GM23338 (cell line): Measurements from ENCODE around the gene PDSS2. TPM values are rescaled to one million over a fixed set of nuclear protein-coding genes. Genes with fewer than 3 reads are reported as not detected.
A peak's percentile ranks its signal among the peaks of the same experiment; 100 is the strongest.

Experiments used
- ATAC-seq: fragments of 200-7000 bp; cut with Tn5 transposase; 3 replicates; pipeline ENCODE4 v1.9.1; 2020
- DNase-seq: peaks from one replicate; pipeline ENCODE4 v3.0.0-alpha.2; 2015; ENCODE audit warnings: low spot score
- H2AFZ ChIP-seq: fragments of 200-600 bp; sonication (generic); 2 replicates; pipeline ENCODE4 v1.8.0; 2016; ENCODE audit warnings: antibody characterized with exemption, mild to moderate bottlenecking, moderate library complexity
- H3F3A ChIP-seq: fragments of 200-600 bp; sonication (generic); replicated peaks from 2 replicates; pipeline ENCODE4 v1.8.0; 2017; ENCODE audit warnings: antibody characterized with exemption, mixed run types, low read depth
- H3K27ac ChIP-seq: fragments of 200-600 bp; sonication (generic); 2 replicates; pipeline ENCODE4 v1.6.1; 2016; ENCODE audit warnings: low read depth
- H3K27me3 ChIP-seq: fragments of 200-600 bp; sonication (generic); 2 replicates; pipeline ENCODE4 v1.8.0; 2016; ENCODE audit warnings: mild to moderate bottlenecking, mixed run types, moderate library complexity; ENCODE audit not compliant: insufficient read depth
- H3K36me3 ChIP-seq: fragments of 200-600 bp; sonication (generic); 2 replicates; pipeline ENCODE4 v1.8.0; 2016; ENCODE audit warnings: mild to moderate bottlenecking; ENCODE audit not compliant: insufficient read depth
- H3K4me1 ChIP-seq: fragments of 200-600 bp; sonication (generic); 2 replicates; pipeline ENCODE4 v1.8.0; 2016; ENCODE audit warnings: mild to moderate bottlenecking, moderate library complexity; ENCODE audit not compliant: insufficient read depth
- H3K4me2 ChIP-seq: fragments of 200-600 bp; sonication (generic); 2 replicates; pipeline ENCODE4 v1.7.1; 2017; ENCODE audit warnings: mixed run types
- H3K4me3 ChIP-seq: fragments of 200-600 bp; sonication (generic); 2 replicates; pipeline ENCODE4 v1.6.1; 2016; ENCODE audit warnings: mixed run types
- H3K79me2 ChIP-seq: fragments of 200-600 bp; sonication (generic); replicated peaks from 2 replicates; pipeline ENCODE4 v1.8.0; 2017; ENCODE audit warnings: mild to moderate bottlenecking; ENCODE audit not compliant: insufficient read depth
- H3K9me2 ChIP-seq: fragments of 200-600 bp; sonication (generic); 2 replicates; pipeline ENCODE4 v1.8.0; 2017; ENCODE audit not compliant: insufficient read depth
- H4K20me1 ChIP-seq: fragments of 200-600 bp; sonication (generic); replicated peaks from 2 replicates; pipeline ENCODE4 v1.8.0; 2017; ENCODE audit warnings: mild to moderate bottlenecking; ENCODE audit not compliant: insufficient read depth
- H3K27ac Mint-ChIP-seq: 2 replicates; pipeline ENCODE4 v1.8.0; 2020; ENCODE audit warnings: inconsistent platforms, mild to moderate bottlenecking, moderate library complexity, mixed read lengths
- H3K27me3 Mint-ChIP-seq: 3 replicates; pipeline ENCODE4 v1.8.0; 2022; ENCODE audit warnings: low read depth, mild to moderate bottlenecking, moderate library complexity, mixed read lengths, inconsistent platforms; ENCODE audit not compliant: insufficient read depth, poor library complexity
- H3K36me3 Mint-ChIP-seq: 3 replicates; pipeline ENCODE4 v1.8.0; 2021; ENCODE audit warnings: low read depth, mild to moderate bottlenecking, inconsistent platforms, moderate library complexity, mixed read lengths
- H3K4me1 Mint-ChIP-seq: 3 replicates; pipeline ENCODE4 v1.8.0; 2020; ENCODE audit warnings: mild to moderate bottlenecking, inconsistent platforms, mixed read lengths
- H3K4me3 Mint-ChIP-seq: 3 replicates; pipeline ENCODE4 v1.8.0; 2021; ENCODE audit warnings: moderate library complexity, mild to moderate bottlenecking, inconsistent platforms, mixed read lengths
- H3K9me3 Mint-ChIP-seq: 3 replicates; pipeline ENCODE4 v1.8.0; 2020; ENCODE audit warnings: moderate library complexity, mild to moderate bottlenecking, inconsistent platforms, mixed read lengths
- CREB1 ChIP-seq: fragments of 250-450 bp; sonication (Bioruptor Pico); IDR thresholded peaks from 2 replicates; pipeline ENCODE4 v1.5.0; 2020; ENCODE audit warnings: low read depth, mild to moderate bottlenecking, moderate library complexity
- CTCF ChIP-seq, 2 experiments: fragments of 200-600 bp in 1 of 2; sonication (generic) in 1 of 2; conservative IDR thresholded peaks; 2 replicates each; pipeline versions ENCODE4 v1.5.1 to v1.6.1; 2016 to 2017; ENCODE audit warnings: antibody characterized with exemption in 2 of 2, low read depth in 2 of 2, mild to moderate bottlenecking in 2 of 2, moderate library complexity in 1 of 2
- EZH2phosphoT487 ChIP-seq: fragments of 200-600 bp; sonication (generic); IDR thresholded peaks from one replicate; pipeline ENCODE4 v1.8.1; 2018; ENCODE audit warnings: antibody characterized with exemption; ENCODE audit not compliant: unreplicated experiment
- JUNB ChIP-seq: IDR thresholded peaks from one replicate; pipeline ENCODE4 v1.6.1; 2016; ENCODE audit warnings: antibody characterized with exemption; ENCODE audit not compliant: unreplicated experiment
- ZNF114 ChIP-seq: fragments of 250-450 bp; sonication (Bioruptor Pico); IDR thresholded peaks from 2 replicates; pipeline ENCODE4 v1.5.0; 2020; ENCODE audit warnings: mild to moderate bottlenecking, moderate library complexity
- ZNF331 ChIP-seq: fragments of 250-450 bp; sonication (Bioruptor Pico); IDR thresholded peaks from 2 replicates; pipeline ENCODE4 v1.5.0; 2020; ENCODE audit warnings: low read depth, mild to moderate bottlenecking, moderate library complexity
- polyA plus RNA-seq: library from polyadenylated mRNA; unstranded; fragments of >200 nt; fragmentation: Nextera tagmentation; extraction: Ambion mirVana; gene quantifications from 2 replicates; pipeline ENCODE4 v1.2.1, GENCODE V29; 2016
- total RNA-seq: library from RNA; depleted of rRNA; stranded (reverse); fragments of >200 nt; shearing (Covaris generic); gene quantifications from 2 replicates; pipeline ENCODE4 v1.2.3, GENCODE V29; 2014
- TF ChIP-seq, protein P1 (sequence below): fragments of 250-450 bp; sonication (Bioruptor Pico); IDR thresholded peaks from 2 replicates; pipeline ENCODE4 v1.5.0; 2020; ENCODE audit warnings: mild to moderate bottlenecking, moderate library complexity
- TF ChIP-seq, protein P2 (sequence below): IDR thresholded peaks from one replicate; pipeline ENCODE4 v1.6.1; 2018; ENCODE audit warnings: antibody characterized with exemption; ENCODE audit not compliant: unreplicated experiment

Gene PDSS2
- total and polyA plus RNA-seq, 2 experiments from 2014 or later, result 7.3 to 16.7 TPM

DNA sequence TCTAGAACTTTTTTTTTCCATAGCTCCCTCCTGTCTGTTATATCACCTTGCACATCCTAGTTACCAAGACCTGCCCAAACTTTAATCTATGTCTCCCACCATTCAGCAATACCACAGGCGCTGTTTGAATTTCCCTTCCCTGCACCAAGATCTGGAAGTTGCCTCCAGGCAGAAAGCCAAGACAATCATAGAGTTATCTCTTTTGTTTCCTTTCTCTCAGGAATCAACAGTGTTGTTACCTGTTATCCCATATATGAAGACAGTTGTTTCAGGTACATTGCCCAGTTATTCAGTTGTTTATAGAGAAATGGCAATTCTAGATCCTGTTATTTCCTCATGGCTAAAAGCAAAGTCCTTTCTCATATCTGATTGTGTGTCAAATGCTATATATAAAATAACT, 63.2 kb downstream of the PDSS2 start:
- Histone ChIP-seq H3K36me3 (no peaks in the 10 kb centered on the region; the same call in 1 of the 2 replicates), H3K27me3 (no peaks in the 10 kb centered on the region), H3K4me1 (no peaks in the 10 kb centered on the region), H3K27ac (no peak overlapping the region), H3K9me2 (no peaks in the 10 kb centered on the region), H3K4me2 (no peak overlapping the region), H3K79me2 (peaks cover 8% of the 10 kb centered on the region; the same call in 1 of the 2 replicates), H4K20me1 (no peaks in the 10 kb centered on the region), H3F3A (no peaks in the 10 kb centered on the region), H3K4me3 (no peak overlapping the region), H2AFZ (no peak overlapping the region)
- Mint-ChIP-seq H3K4me1 (peaks cover 8% of the 10 kb centered on the region), H3K4me3 (no peak overlapping the region), H3K27me3 (no peaks in the 10 kb centered on the region), H3K36me3 (peaks cover 17% of the 10 kb centered on the region), H3K9me3 (peaks cover 5% of the 10 kb centered on the region; the same call in 1 of the 3 replicates), H3K27ac (no peak overlapping the region)
- ATAC-seq, result no peak
- no peak for DNase-seq
- no peak for TF ChIP-seq ZNF114 (CRISPR knock-in tag)
- no peak for TF ChIP-seq CTCF (conservative IDR thresholded peaks at IDR 0.05; ENCODE audit: low read depth in 2 of 2)
- no peak for TF ChIP-seq ZNF331
- no peak for TF ChIP-seq CREB1 (CRISPR knock-in tag)
- TF ChIP-seq EZH2phosphoT487, result no peak

- no peak overlapping the region for H3K4me3 Mint-ChIP-seq
- H3K4me1 Mint-ChIP-seq, result no peaks in the 10 kb centered on the region
- ATAC-seq, result no peak
- peaks cover 5% of the 10 kb centered on the region; the same call in 1 of the 3 replicates for H3K9me3 Mint-ChIP-seq
- no peaks in the 10 kb centered on the region for H3K27me3 ChIP-seq
- H3K36me3 ChIP-seq, result no peaks in the 10 kb centered on the region; the same call in 1 of the 2 replicates
- H3K27ac Mint-ChIP-seq, result no peak overlapping the region
- no peak overlapping the region for H3K27ac ChIP-seq
- H3F3A ChIP-seq, result no peaks in the 10 kb centered on the region
- H3K4me1 ChIP-seq, result no peaks in the 10 kb centered on the region
- no peak overlapping the region for H3K4me3 ChIP-seq
- no peak overlapping the region for H3K4me2 ChIP-seq
- peaks cover 16% of the 10 kb centered on the region for H3K36me3 Mint-ChIP-seq
- no peaks in the 10 kb centered on the region for H3K79me2 ChIP-seq
- H3K27me3 Mint-ChIP-seq, result no peaks in the 10 kb centered on the region
- no peak overlapping the region for H2AFZ ChIP-seq
- H4K20me1 ChIP-seq, result no peaks in the 10 kb centered on the region
- DNase-seq, result peak; percentile 25
- H3K9me2 ChIP-seq, result no peaks in the 10 kb centered on the region
- TF ChIP-seq, protein P1, sequence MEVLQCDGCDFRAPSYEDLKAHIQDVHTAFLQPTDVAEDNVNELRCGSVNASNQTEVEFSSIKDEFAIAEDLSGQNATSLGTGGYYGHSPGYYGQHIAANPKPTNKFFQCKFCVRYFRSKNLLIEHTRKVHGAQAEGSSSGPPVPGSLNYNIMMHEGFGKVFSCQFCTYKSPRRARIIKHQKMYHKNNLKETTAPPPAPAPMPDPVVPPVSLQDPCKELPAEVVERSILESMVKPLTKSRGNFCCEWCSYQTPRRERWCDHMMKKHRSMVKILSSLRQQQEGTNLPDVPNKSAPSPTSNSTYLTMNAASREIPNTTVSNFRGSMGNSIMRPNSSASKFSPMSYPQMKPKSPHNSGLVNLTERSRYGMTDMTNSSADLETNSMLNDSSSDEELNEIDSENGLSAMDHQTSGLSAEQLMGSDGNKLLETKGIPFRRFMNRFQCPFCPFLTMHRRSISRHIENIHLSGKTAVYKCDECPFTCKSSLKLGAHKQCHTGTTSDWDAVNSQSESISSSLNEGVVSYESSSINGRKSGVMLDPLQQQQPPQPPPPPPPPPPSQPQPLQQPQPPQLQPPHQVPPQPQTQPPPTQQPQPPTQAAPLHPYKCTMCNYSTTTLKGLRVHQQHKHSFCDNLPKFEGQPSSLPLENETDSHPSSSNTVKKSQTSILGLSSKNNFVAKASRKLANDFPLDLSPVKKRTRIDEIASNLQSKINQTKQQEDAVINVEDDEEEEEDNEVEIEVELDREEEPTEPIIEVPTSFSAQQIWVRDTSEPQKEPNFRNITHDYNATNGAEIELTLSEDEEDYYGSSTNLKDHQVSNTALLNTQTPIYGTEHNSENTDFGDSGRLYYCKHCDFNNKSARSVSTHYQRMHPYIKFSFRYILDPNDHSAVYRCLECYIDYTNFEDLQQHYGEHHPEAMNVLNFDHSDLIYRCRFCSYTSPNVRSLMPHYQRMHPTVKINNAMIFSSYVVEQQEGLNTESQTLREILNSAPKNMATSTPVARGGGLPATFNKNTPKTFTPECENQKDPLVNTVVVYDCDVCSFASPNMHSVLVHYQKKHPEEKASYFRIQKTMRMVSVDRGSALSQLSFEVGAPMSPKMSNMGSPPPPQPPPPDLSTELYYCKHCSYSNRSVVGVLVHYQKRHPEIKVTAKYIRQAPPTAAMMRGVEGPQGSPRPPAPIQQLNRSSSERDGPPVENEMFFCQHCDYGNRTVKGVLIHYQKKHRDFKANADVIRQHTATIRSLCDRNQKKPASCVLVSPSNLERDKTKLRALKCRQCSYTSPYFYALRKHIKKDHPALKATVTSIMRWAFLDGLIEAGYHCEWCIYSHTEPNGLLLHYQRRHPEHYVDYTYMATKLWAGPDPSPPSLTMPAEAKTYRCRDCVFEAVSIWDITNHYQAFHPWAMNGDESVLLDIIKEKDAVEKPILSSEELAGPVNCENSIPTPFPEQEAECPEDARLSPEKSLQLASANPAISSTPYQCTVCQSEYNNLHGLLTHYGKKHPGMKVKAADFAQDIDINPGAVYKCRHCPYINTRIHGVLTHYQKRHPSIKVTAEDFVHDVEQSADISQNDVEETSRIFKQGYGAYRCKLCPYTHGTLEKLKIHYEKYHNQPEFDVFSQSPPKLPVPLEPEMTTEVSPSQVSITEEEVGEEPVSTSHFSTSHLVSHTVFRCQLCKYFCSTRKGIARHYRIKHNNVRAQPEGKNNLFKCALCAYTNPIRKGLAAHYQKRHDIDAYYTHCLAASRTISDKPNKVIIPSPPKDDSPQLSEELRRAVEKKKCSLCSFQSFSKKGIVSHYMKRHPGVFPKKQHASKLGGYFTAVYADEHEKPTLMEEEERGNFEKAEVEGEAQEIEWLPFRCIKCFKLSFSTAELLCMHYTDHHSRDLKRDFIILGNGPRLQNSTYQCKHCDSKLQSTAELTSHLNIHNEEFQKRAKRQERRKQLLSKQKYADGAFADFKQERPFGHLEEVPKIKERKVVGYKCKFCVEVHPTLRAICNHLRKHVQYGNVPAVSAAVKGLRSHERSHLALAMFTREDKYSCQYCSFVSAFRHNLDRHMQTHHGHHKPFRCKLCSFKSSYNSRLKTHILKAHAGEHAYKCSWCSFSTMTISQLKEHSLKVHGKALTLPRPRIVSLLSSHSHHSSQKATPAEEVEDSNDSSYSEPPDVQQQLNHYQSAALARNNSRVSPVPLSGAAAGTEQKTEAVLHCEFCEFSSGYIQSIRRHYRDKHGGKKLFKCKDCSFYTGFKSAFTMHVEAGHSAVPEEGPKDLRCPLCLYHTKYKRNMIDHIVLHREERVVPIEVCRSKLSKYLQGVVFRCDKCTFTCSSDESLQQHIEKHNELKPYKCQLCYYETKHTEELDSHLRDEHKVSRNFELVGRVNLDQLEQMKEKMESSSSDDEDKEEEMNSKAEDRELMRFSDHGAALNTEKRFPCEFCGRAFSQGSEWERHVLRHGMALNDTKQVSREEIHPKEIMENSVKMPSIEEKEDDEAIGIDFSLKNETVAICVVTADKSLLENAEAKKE (CRISPR knock-in tag), result no peak
- TF ChIP-seq CTCF (conservative IDR thresholded peaks at IDR 0.05; ENCODE audit: low read depth in 2 of 2), result no peak
- TF ChIP-seq, protein P2, sequence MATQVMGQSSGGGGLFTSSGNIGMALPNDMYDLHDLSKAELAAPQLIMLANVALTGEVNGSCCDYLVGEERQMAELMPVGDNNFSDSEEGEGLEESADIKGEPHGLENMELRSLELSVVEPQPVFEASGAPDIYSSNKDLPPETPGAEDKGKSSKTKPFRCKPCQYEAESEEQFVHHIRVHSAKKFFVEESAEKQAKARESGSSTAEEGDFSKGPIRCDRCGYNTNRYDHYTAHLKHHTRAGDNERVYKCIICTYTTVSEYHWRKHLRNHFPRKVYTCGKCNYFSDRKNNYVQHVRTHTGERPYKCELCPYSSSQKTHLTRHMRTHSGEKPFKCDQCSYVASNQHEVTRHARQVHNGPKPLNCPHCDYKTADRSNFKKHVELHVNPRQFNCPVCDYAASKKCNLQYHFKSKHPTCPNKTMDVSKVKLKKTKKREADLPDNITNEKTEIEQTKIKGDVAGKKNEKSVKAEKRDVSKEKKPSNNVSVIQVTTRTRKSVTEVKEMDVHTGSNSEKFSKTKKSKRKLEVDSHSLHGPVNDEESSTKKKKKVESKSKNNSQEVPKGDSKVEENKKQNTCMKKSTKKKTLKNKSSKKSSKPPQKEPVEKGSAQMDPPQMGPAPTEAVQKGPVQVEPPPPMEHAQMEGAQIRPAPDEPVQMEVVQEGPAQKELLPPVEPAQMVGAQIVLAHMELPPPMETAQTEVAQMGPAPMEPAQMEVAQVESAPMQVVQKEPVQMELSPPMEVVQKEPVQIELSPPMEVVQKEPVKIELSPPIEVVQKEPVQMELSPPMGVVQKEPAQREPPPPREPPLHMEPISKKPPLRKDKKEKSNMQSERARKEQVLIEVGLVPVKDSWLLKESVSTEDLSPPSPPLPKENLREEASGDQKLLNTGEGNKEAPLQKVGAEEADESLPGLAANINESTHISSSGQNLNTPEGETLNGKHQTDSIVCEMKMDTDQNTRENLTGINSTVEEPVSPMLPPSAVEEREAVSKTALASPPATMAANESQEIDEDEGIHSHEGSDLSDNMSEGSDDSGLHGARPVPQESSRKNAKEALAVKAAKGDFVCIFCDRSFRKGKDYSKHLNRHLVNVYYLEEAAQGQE, result no peak
- TF ChIP-seq JUNB, result no peak
These were observed 67.3 kb downstream of the PDSS2 start for GRCh38 chr6:107392069-107392468.
